Hepatocyte (in vitro differentiated cells): ENCODE data around the gene PROKR2. TPM values are rescaled to one million over a fixed set of nuclear protein-coding genes. Genes with fewer than 3 reads are reported as not detected.

ENCODE experiments used
- DNase-seq: peaks from one replicate; pipeline ENCODE4 v3.0.0-alpha.2; 2016; ENCODE audit warnings: low spot score
- H2AFZ ChIP-seq: fragments of 200-600 bp; sonication (generic); 2 replicates; pipeline ENCODE4 v1.6.0; 2016; ENCODE audit warnings: antibody characterized with exemption, mild to moderate bottlenecking
- H3K27ac ChIP-seq: fragments of 200-600 bp; sonication (generic); 2 replicates; pipeline ENCODE4 v1.5.1; 2016; ENCODE audit warnings: mild to moderate bottlenecking
- H3K27me3 ChIP-seq: fragments of 200-600 bp; sonication (generic); 2 replicates; pipeline ENCODE4 v1.6.1; 2016
- H3K36me3 ChIP-seq: fragments of 200-600 bp; sonication (generic); replicated peaks from 2 replicates; pipeline ENCODE4 v1.5.1; 2016; ENCODE audit warnings: low read depth; ENCODE audit not compliant: insufficient read depth
- H3K4me1 ChIP-seq: fragments of 200-600 bp; sonication (generic); 2 replicates; pipeline ENCODE4 v1.5.1; 2016; ENCODE audit warnings: mild to moderate bottlenecking, moderate library complexity; ENCODE audit not compliant: insufficient read depth
- H3K4me2 ChIP-seq: fragments of 200-600 bp; sonication (generic); 2 replicates; pipeline ENCODE4 v1.6.0; 2016
- H3K4me3 ChIP-seq: fragments of 200-600 bp; sonication (generic); 2 replicates; pipeline ENCODE4 v1.5.1; 2016; ENCODE audit warnings: mild to moderate bottlenecking
- H3K79me2 ChIP-seq: fragments of 200-600 bp; sonication (generic); 2 replicates; pipeline ENCODE4 v1.6.0; 2017; ENCODE audit warnings: mild to moderate bottlenecking
- H3K9me2 ChIP-seq: fragments of 200-600 bp; sonication (generic); replicated peaks from 2 replicates; pipeline ENCODE4 v1.6.0; 2017; ENCODE audit warnings: mild to moderate bottlenecking; ENCODE audit not compliant: insufficient read depth
- H3K9me3 ChIP-seq: fragments of 200-600 bp; sonication (generic); 2 replicates; pipeline ENCODE4 v1.5.1; 2016; ENCODE audit warnings: low read depth, mild to moderate bottlenecking
- H4K20me1 ChIP-seq: fragments of 200-600 bp; sonication (generic); 2 replicates; pipeline ENCODE4 v1.6.0; 2016; ENCODE audit warnings: mild to moderate bottlenecking; ENCODE audit not compliant: insufficient read depth, poor library complexity, severe bottlenecking
- EZH2 ChIP-seq: fragments of 200-600 bp; sonication (generic); IDR thresholded peaks from 2 replicates; pipeline ENCODE4 v1.6.1; 2016; ENCODE audit warnings: antibody characterized with exemption, mild to moderate bottlenecking, borderline replicate concordance
- EZH2phosphoT487 ChIP-seq: fragments of 200-600 bp; sonication (generic); IDR thresholded peaks from one replicate; pipeline ENCODE4 v1.6.1; 2018; ENCODE audit warnings: antibody characterized with exemption, mild to moderate bottlenecking, low read depth, moderate library complexity; ENCODE audit not compliant: unreplicated experiment, severe bottlenecking
- WGBS: methylation state at CpG from one replicate; pipeline ENCODE4 v1.1.6; 2016; ENCODE audit warnings: low lambda C conversion rate; ENCODE audit errors: missing lambda C conversion rate; 5-methylcytosine and 5-hydroxymethylcytosine counted together
- polyA plus RNA-seq: library from polyadenylated mRNA; unstranded; fragments of >200 nt; fragmentation: Nextera tagmentation; extraction: Ambion mirVana; gene quantifications from 2 replicates; pipeline ENCODE4 v1.2.1, GENCODE V29; 2016
- total RNA-seq: library from RNA; depleted of rRNA; stranded (reverse); fragments of >200 nt; gene quantifications from 2 replicates; pipeline ENCODE4 v1.2.3, GENCODE V29; 2014
- TF ChIP-seq, protein P1 (sequence below): fragments of 200-600 bp; sonication (generic); IDR thresholded peaks from 2 replicates; pipeline ENCODE4 v1.5.1; 2016; ENCODE audit warnings: antibody characterized with exemption, mild to moderate bottlenecking; ENCODE audit not compliant: poor library complexity

PROKR2 gene
- total and polyA plus RNA-seq, 2 experiments from 2014 or later, result not detected

DNA sequence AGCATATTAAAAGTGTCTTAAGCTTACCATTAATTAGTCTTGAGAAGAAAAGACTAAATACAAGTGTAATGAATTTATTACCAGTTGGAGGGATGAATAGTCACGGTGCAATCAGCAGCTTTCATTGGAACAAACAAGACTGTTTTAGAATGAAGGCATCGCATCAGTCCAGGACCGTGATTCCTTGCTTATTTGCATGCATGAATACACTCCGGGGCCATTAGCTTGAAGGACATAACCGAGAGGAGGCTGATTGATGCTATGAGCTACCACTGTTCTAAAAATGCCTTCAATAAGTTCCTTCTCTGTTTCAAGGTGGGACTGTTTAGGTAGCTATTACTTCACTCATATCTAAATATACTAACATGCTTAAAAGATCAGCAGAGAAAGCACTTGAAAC, 17.9 kb downstream of the PROKR2 start:
- H4K20me1 ChIP-seq, result no peaks in the 10 kb centered on the region
- no peaks in the 10 kb centered on the region for H3K9me2 ChIP-seq
- WGBS, result 89% methylated on average over 5 of the region's 5 CpGs
- no peak overlapping the region for H2AFZ ChIP-seq
- H3K9me3 ChIP-seq, result no peaks in the 10 kb centered on the region
- TF ChIP-seq, protein P1, sequence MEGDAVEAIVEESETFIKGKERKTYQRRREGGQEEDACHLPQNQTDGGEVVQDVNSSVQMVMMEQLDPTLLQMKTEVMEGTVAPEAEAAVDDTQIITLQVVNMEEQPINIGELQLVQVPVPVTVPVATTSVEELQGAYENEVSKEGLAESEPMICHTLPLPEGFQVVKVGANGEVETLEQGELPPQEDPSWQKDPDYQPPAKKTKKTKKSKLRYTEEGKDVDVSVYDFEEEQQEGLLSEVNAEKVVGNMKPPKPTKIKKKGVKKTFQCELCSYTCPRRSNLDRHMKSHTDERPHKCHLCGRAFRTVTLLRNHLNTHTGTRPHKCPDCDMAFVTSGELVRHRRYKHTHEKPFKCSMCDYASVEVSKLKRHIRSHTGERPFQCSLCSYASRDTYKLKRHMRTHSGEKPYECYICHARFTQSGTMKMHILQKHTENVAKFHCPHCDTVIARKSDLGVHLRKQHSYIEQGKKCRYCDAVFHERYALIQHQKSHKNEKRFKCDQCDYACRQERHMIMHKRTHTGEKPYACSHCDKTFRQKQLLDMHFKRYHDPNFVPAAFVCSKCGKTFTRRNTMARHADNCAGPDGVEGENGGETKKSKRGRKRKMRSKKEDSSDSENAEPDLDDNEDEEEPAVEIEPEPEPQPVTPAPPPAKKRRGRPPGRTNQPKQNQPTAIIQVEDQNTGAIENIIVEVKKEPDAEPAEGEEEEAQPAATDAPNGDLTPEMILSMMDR, result no peak
- TF ChIP-seq EZH2 (no peak), EZH2phosphoT487 (no peak)
- no peak for DNase-seq
- H3K4me3 ChIP-seq, result no peak overlapping the region
- no peak overlapping the region for H3K4me2 ChIP-seq
- H3K36me3 ChIP-seq, result no peaks in the 10 kb centered on the region
- H3K4me1 ChIP-seq, result no peaks in the 10 kb centered on the region
- no peaks in the 10 kb centered on the region for H3K79me2 ChIP-seq
- no peak overlapping the region for H3K27ac ChIP-seq
- H3K27me3 ChIP-seq, result peaks cover 16% of the 10 kb centered on the region

DNA sequence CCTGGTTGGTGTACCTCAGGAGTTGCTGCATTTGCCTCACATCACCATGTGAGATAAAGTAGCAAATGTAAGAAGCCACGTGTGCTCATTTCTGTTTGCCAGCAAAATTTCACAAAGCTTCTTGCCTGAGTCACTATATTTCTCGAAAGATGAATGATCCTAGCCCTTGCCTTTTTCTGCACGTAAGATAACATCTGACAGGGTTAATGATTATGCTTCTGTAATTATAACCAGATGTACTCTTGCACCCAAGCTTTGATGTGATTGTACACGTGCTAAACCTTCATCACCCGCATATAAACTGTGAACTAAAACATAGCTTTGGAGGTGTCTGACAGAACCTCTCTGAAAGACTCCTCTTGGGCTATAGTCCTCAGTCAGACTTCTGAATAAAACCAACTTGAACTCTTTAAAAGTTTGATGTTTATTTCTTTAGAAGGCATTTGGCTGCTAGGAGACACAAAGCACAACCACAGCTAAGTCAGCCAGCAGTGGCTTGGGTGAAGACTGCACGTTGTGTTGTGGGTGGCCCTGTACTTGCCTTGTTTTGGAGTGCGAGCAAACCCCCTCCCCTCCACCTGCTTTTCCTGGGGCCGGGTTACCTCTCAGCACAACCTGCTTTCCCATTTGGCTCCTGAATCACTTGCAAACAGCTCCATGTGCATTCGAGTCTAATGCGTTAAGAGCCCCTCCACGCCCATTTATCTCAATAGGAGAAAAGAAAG, 19.3 kb downstream of the PROKR2 start:
- Histone ChIP-seq H3K4me3 (no peak overlapping the region), H3K27me3 (peaks cover 17% of the 10 kb centered on the region), H3K79me2 (no peaks in the 10 kb centered on the region), H3K9me3 (no peaks in the 10 kb centered on the region), H3K4me1 (no peaks in the 10 kb centered on the region), H2AFZ (no peak overlapping the region), H4K20me1 (no peaks in the 10 kb centered on the region), H3K9me2 (no peaks in the 10 kb centered on the region), H3K36me3 (no peaks in the 10 kb centered on the region), H3K4me2 (no peak overlapping the region), H3K27ac (no peak overlapping the region)
- WGBS, result 48% methylated on average over 11 of the region's 11 CpGs
- TF ChIP-seq EZH2 (no peak), EZH2phosphoT487 (no peak)
- TF ChIP-seq, protein P1, result no peak
- DNase-seq, result peak; percentile 35

GRCh38 chr20:5290596-5290995, 26.2 kb downstream of the PROKR2 start:
- Histone ChIP-seq H3K79me2 (no peaks in the 10 kb centered on the region), H3K27me3 (peaks cover 14% of the 10 kb centered on the region)
- TF ChIP-seq EZH2 (no peak), EZH2phosphoT487 (no peak)
- TF ChIP-seq, protein P1, result no peak

DNA sequence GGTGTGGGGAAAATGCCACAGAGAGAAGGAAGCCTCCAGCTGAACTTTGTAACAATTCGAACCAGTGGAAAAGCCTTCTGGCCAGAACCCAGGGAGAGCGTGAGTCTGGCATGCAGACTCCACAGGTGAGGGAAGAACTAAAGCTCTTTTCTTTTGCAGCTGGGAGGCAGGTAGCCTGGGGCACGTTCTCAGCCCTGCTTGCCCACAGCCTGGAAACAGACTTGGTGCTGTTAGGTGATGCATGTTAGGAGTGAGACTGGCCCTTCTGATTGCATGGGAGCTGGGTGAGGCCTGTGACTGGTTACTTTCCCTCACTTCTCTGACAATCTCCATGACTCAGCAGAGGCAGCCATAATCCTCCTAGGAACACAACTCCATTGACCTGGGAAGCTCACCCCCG, 34.2 kb downstream of the PROKR2 start:
- 44% methylated on average over 4 of the region's 4 CpGs for WGBS
- H2AFZ ChIP-seq, result no peak overlapping the region

More at GRCh38 chr20:5290596-5290995, 26.2 kb downstream of the PROKR2 start:
- Histone ChIP-seq H3K27ac (no peak overlapping the region), H3K9me3 (no peaks in the 10 kb centered on the region), H4K20me1 (no peaks in the 10 kb centered on the region), H3K4me2 (no peak overlapping the region), H2AFZ (no peak overlapping the region), H3K4me3 (no peak overlapping the region), H3K36me3 (no peaks in the 10 kb centered on the region), H3K4me1 (no peaks in the 10 kb centered on the region), H3K9me2 (no peaks in the 10 kb centered on the region)
- 90% methylated on average over 6 of the region's 6 CpGs for WGBS
- no peak for DNase-seq

More for the DNA sequence above, 34.2 kb downstream of the PROKR2 start:
- H3K36me3 ChIP-seq, result no peaks in the 10 kb centered on the region
- H3K4me1 ChIP-seq, result no peaks in the 10 kb centered on the region
- no peak overlapping the region for H3K4me3 ChIP-seq
- DNase-seq, result no peak
- no peaks in the 10 kb centered on the region for H4K20me1 ChIP-seq
- no peak overlapping the region for H3K4me2 ChIP-seq
- H3K79me2 ChIP-seq, result no peaks in the 10 kb centered on the region
- H3K27ac ChIP-seq, result no peak overlapping the region
- H3K27me3 ChIP-seq, result no peaks in the 10 kb centered on the region
- H3K9me3 ChIP-seq, result no peaks in the 10 kb centered on the region
- TF ChIP-seq, protein P1, result no peak
- TF ChIP-seq EZH2, result no peak
- TF ChIP-seq EZH2phosphoT487, result no peak
- no peaks in the 10 kb centered on the region for H3K9me2 ChIP-seq
